GM21576 (cell line): ENCODE data around the gene KLK7.
"Not testable (repeated sequence)": the region's sequence is repeated elsewhere in the genome, so short reads cannot be mapped to it uniquely, and the experiment has no call there.

Source experiments
- ATAC-seq: cut with Tn5 transposase; IDR thresholded peaks from one replicate; pipeline ENCODE4 v1.9.1; 2021; ENCODE audit warnings: mild to moderate bottlenecking, moderate library complexity; ENCODE audit not compliant: unreplicated experiment

The KLK7 gene

GRCh38 chr19:51012661-51013190, 29.0 kb upstream of the KLK7 start:
- ATAC-seq, result no peak

- ATAC-seq, result no peak
Measured at GRCh38 chr19:51010066-51010795, 26.5 kb upstream of the KLK7 start.

GRCh38 chr19:51009061-51009891, 25.6 kb upstream of the KLK7 start:
- ATAC-seq, result no peak

GRCh38 chr19:51007488-51007887, 23.8 kb upstream of the KLK7 start:
- ATAC-seq, result no peak

- no peak for ATAC-seq
Measured at GRCh38 chr19:51006406-51006805, 22.7 kb upstream of the KLK7 start.

GRCh38 chr19:51005248-51005647, 21.5 kb upstream of the KLK7 start:
- ATAC-seq, result no peak

- no peak for ATAC-seq
Measured at GRCh38 chr19:51003316-51003715, 19.6 kb upstream of the KLK7 start.

- ATAC-seq, result no peak
Measured at GRCh38 chr19:51002542-51003311, 19.0 kb upstream of the KLK7 start.

GRCh38 chr19:51002089-51002532, 18.4 kb upstream of the KLK7 start:
- ATAC-seq, result no peak

GRCh38 chr19:51001515-51001914, 17.8 kb upstream of the KLK7 start, which contains the start of gene KLK8:
Gene KLK8, minus strand, starts transcription at chr19:51001604. Its CDS starts 437 bp downstream, at chr19:51001167.
- ATAC-seq, result no peak

GRCh38 chr19:51000981-51001380, 17.3 kb upstream of the KLK7 start:
- ATAC-seq, result no peak

- ATAC-seq, result no peak
Measured at GRCh38 chr19:51000426-51000825, 16.7 kb upstream of the KLK7 start.

GRCh38 chr19:50998686-50999085, 15.0 kb upstream of the KLK7 start:
- no peak for ATAC-seq

GRCh38 chr19:50998061-50998460, 14.3 kb upstream of the KLK7 start:
- ATAC-seq, result no peak

- ATAC-seq, result no peak
Measured at GRCh38 chr19:50994129-50994528, 10.4 kb upstream of the KLK7 start.

- no peak for ATAC-seq
Measured at GRCh38 chr19:50992666-50993035, 8.9 kb upstream of the KLK7 start.

- ATAC-seq, result not testable (repeated sequence)
Measured at GRCh38 chr19:50984416-50984815, 699 bp upstream of the KLK7 start.

- no peak for ATAC-seq
Measured at GRCh38 chr19:50982186-50982585, 1.5 kb downstream of the KLK7 start.

GRCh38 chr19:50981587-50982146, 2.0 kb downstream of the KLK7 start:
- no peak for ATAC-seq

GRCh38 chr19:50980208-50980607, 3.5 kb downstream of the KLK7 start:
- ATAC-seq, result no peak

GRCh38 chr19:50979758-50980157, 4.0 kb downstream of the KLK7 start:
- ATAC-seq, result no peak
